ENCODE data around the gene LGI1. TPM values are rescaled to one million over a fixed set of nuclear protein-coding genes. Genes with fewer than 3 reads are reported as not detected.

Gene LGI1
- total RNA-seq, 1 donor from 2014 or later, result not detected

DNA sequence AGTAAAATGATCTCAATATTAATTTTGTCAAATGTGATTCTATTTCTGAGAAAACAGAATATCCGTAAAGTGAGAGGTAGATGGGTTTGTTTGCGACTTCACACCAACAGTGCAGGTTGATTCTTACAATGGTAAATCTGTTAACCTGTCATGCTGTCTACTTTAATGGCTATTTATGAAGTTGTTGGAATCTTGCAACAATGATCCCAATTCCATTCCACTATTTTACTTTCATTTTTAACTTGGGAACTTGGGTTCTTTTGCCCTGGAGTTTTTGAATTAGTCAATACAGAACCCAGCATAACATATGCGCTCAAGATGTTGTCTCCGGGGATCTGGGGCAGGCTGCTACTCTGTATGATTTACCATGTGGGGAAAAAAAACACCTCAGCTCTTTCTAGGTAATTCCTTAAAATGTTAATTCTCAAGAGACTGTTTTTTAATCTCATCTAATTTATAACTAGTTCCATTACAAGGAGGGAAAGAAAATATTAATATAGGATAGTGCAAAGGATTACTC, 1.2 kb downstream of the LGI1 start:
- intact Hi-C loops (cut with micrococcal nuclease), result no loop called here
- Histone ChIP-seq H3K27me3 (ENCODE audit: low read depth) (peaks cover 75% of the 10 kb centered on the region), H3K9me3 (replicated peaks) (no peaks in the 10 kb centered on the region), H3K27ac (replicated peaks) (no peak overlapping the region), H3K36me3 (no peaks in the 10 kb centered on the region), H3K4me1 (peaks cover 7% of the 10 kb centered on the region), H3K4me3 (no peak overlapping the region)
- TF ChIP-seq, protein P1, sequence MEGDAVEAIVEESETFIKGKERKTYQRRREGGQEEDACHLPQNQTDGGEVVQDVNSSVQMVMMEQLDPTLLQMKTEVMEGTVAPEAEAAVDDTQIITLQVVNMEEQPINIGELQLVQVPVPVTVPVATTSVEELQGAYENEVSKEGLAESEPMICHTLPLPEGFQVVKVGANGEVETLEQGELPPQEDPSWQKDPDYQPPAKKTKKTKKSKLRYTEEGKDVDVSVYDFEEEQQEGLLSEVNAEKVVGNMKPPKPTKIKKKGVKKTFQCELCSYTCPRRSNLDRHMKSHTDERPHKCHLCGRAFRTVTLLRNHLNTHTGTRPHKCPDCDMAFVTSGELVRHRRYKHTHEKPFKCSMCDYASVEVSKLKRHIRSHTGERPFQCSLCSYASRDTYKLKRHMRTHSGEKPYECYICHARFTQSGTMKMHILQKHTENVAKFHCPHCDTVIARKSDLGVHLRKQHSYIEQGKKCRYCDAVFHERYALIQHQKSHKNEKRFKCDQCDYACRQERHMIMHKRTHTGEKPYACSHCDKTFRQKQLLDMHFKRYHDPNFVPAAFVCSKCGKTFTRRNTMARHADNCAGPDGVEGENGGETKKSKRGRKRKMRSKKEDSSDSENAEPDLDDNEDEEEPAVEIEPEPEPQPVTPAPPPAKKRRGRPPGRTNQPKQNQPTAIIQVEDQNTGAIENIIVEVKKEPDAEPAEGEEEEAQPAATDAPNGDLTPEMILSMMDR (IDR thresholded peaks at IDR 0.05; ENCODE audit: borderline replicate concordance), result no peak
- DNase-seq, result no peak

- H3K36me3 ChIP-seq, result no peaks in the 10 kb centered on the region
- peaks cover 66% of the 10 kb centered on the region for H3K27me3 ChIP-seq (ENCODE audit: low read depth)
- no peak overlapping the region for H3K4me3 ChIP-seq
Observed at GRCh38 chr10:93760490-93760889, 2.8 kb downstream of the LGI1 start.

DNA sequence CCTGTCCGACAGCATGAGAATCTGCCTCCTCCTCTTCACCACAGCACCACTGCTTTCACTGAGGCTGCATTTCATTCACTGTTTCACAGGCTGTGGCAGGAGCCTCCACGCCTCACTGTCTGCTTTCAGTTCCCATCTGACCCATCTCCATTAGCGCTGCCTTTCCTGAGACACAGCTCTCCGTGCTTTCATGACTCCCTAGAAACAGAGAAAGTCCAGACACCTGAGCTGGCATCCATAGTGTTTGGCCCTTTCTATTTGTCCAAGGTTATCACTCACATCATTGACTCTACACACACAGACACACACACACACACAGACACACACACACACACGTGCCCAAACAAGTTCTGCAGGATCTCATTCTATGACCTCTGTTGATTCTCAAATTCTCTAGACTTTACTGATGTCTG, 5.2 kb downstream of the LGI1 start:
- H3K4me3 ChIP-seq, result no peak overlapping the region
- intact Hi-C loops (cut with micrococcal nuclease), result no loop called here
- no peak for DNase-seq
- TF ChIP-seq, protein P1 (IDR thresholded peaks at IDR 0.05; ENCODE audit: borderline replicate concordance), result no peak
- H3K36me3 ChIP-seq, result no peaks in the 10 kb centered on the region
- H3K4me1 ChIP-seq, result peaks cover 3% of the 10 kb centered on the region
- H3K27ac ChIP-seq (replicated peaks), result no peak overlapping the region
- H3K27me3 ChIP-seq (ENCODE audit: low read depth), result peaks cover 41% of the 10 kb centered on the region
- no peaks in the 10 kb centered on the region for H3K9me3 ChIP-seq (replicated peaks)

More at GRCh38 chr10:93760490-93760889, 2.8 kb downstream of the LGI1 start:
- no peaks in the 10 kb centered on the region for H3K9me3 ChIP-seq (replicated peaks)
- intact Hi-C loops (cut with micrococcal nuclease), result no loop called here
- H3K4me1 ChIP-seq, result peaks cover 7% of the 10 kb centered on the region
- no peak overlapping the region for H3K27ac ChIP-seq (replicated peaks)
- TF ChIP-seq, protein P1 (IDR thresholded peaks at IDR 0.05; ENCODE audit: borderline replicate concordance), result no peak
- DNase-seq, result no peak

GRCh38 chr10:93766918-93767317, 9.2 kb downstream of the LGI1 start:
- TF ChIP-seq, protein P1 (IDR thresholded peaks at IDR 0.05; ENCODE audit: borderline replicate concordance), result no peak
- H3K27ac ChIP-seq (replicated peaks), result no peak overlapping the region
- intact Hi-C loops (cut with micrococcal nuclease), result no loop called here
- no peaks in the 10 kb centered on the region for H3K4me1 ChIP-seq
- DNase-seq, result no peak
- no peaks in the 10 kb centered on the region for H3K9me3 ChIP-seq (replicated peaks)
- peaks cover 18% of the 10 kb centered on the region for H3K27me3 ChIP-seq (ENCODE audit: low read depth)
- H3K4me3 ChIP-seq, result no peak overlapping the region
- no peaks in the 10 kb centered on the region for H3K36me3 ChIP-seq

DNA sequence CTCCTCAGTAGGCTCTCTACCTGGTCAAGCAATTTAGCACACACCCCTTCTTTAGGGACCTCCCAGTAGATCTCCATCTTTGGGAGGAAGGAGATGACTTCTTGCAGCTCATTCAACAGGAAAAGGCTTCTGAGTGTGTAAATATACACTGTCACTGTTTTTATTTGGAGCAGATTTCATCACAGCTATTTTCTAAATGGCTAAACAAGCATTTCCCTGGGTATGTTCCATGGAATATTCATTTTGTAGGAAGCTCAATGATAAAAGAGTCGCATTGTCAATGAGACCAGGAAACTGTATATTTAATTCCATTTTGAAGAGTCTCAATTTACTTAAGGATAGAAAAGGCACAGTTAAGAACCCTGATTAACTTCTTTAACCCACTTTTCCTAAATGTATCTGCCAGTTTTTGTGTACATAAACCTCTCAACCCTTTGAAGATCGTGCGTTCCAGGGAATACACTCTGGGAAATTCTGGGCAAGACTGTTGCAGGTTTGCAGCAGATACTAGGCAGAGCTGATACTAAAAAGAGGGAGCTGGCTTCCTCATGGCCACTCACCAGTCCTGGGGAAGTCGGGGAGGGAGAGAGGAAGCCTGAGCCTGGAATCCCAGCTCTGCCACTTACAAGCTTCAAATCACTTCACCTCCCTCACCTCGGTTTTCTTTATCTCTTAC, 10.1 kb downstream of the LGI1 start:
- Histone ChIP-seq H3K27ac (replicated peaks) (no peak overlapping the region), H3K36me3 (no peaks in the 10 kb centered on the region), H3K4me3 (no peak overlapping the region), H3K9me3 (replicated peaks) (no peaks in the 10 kb centered on the region), H3K4me1 (no peaks in the 10 kb centered on the region), H3K27me3 (ENCODE audit: low read depth) (peaks cover 9% of the 10 kb centered on the region)
- TF ChIP-seq, protein P1 (IDR thresholded peaks at IDR 0.05; ENCODE audit: borderline replicate concordance), result no peak
- DNase-seq, result no peak
- intact Hi-C loops (cut with micrococcal nuclease), result no loop called here
